GM12873 (cell line): ENCODE data around the gene CLEC16A.

Experiments
- CTCF ChIP-seq: IDR thresholded peaks from 2 replicates; pipeline ENCODE4 v1.5.1; 2012; ENCODE audit warnings: low read depth, mild to moderate bottlenecking, moderate library complexity, low read length, control low read depth; ENCODE audit not compliant: insufficient read depth; ENCODE audit errors: missing control alignments

Gene CLEC16A

GRCh38 chr16:10954903-10955302, 10.5 kb downstream of the CLEC16A start:
- TF ChIP-seq CTCF = no peak

- no peak for TF ChIP-seq CTCF
These were observed 13.6 kb downstream of the CLEC16A start for GRCh38 chr16:10957771-10958482.

GRCh38 chr16:10959161-10959560, 14.8 kb downstream of the CLEC16A start:
- no peak for TF ChIP-seq CTCF

GRCh38 chr16:10961231-10961630, 16.9 kb downstream of the CLEC16A start:
- TF ChIP-seq CTCF = no peak

GRCh38 chr16:10964039-10964890, 19.9 kb downstream of the CLEC16A start:
- TF ChIP-seq CTCF = peak; percentile 99

GRCh38 chr16:10964891-10965326, 20.5 kb downstream of the CLEC16A start:
- no peak for TF ChIP-seq CTCF

GRCh38 chr16:10965440-10966061, 21.2 kb downstream of the CLEC16A start:
- TF ChIP-seq CTCF = no peak
